HL-60 (cell line): ENCODE results near the gene TEX38.

ENCODE experiments used
- DNase-seq, 2 experiments: peaks; one replicate each; pipeline ENCODE4 v3.0.0-alpha.2; 2010 to 2020; ENCODE audit warnings: low read depth in 1 of 2, low spot score in 1 of 2
- H3K27ac ChIP-seq: fragments of 250-450 bp; sonication (Bioruptor Pico); replicated peaks from 2 replicates; pipeline ENCODE4 v1.5.1; 2020; ENCODE audit warnings: mild to moderate bottlenecking, moderate library complexity
- H3K27me3 ChIP-seq: fragments of 250-450 bp; sonication (Bioruptor Pico); 2 replicates; pipeline ENCODE4 v1.5.1; 2021; ENCODE audit warnings: mild to moderate bottlenecking, moderate library complexity; ENCODE audit not compliant: insufficient read depth, poor library complexity, severe bottlenecking
- H3K4me3 ChIP-seq: replicated peaks from 2 replicates; pipeline ENCODE4 v1.5.1; 2011; ENCODE audit warnings: mild to moderate bottlenecking, control low read depth, low read length; ENCODE audit not compliant: insufficient read depth
- CTCF ChIP-seq: IDR thresholded peaks from one replicate; pipeline ENCODE4 v1.5.1; 2011; ENCODE audit warnings: low read length, control low read depth, inconsistent platforms; ENCODE audit not compliant: insufficient read depth
- GABPA ChIP-seq: IDR thresholded peaks from 2 replicates; pipeline ENCODE4 v1.6.1; 2012; ENCODE audit warnings: low read depth
- POLR2AphosphoS5 ChIP-seq: IDR thresholded peaks from 2 replicates; pipeline ENCODE4 v1.6.1; 2012; ENCODE audit warnings: low read depth
- SPI1 ChIP-seq: IDR thresholded peaks from 2 replicates; pipeline ENCODE4 v1.6.1; 2012; ENCODE audit warnings: low read depth, mild to moderate bottlenecking, borderline replicate concordance
- TF ChIP-seq, protein P1 (sequence below): IDR thresholded peaks from 2 replicates; pipeline ENCODE4 v1.6.1; 2012; ENCODE audit warnings: low read depth; ENCODE audit not compliant: insufficient replicate concordance

The TEX38 gene

DNA sequence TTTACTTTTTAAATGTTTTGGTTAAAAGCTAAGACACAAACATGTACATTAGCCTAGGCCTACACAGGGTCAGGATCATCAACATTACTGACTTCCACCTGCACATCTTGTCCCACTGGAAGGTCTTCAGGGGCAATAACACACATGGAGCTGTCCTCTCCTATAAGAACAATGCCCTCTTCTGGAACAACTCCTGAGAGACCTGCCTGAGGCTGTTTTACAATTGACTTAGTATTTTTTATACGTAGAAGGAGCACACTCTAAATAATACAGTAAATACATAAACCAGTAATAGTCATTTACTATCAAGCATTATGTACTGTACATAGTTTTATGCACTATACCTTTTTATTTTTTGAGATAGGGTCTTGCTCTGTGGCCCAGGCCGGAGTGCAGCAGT, 40.9 kb upstream of the TEX38 start:
- TF ChIP-seq GABPA (no peak), POLR2AphosphoS5 (no peak), SPI1 (no peak), CTCF (no peak)
- TF ChIP-seq, protein P1, sequence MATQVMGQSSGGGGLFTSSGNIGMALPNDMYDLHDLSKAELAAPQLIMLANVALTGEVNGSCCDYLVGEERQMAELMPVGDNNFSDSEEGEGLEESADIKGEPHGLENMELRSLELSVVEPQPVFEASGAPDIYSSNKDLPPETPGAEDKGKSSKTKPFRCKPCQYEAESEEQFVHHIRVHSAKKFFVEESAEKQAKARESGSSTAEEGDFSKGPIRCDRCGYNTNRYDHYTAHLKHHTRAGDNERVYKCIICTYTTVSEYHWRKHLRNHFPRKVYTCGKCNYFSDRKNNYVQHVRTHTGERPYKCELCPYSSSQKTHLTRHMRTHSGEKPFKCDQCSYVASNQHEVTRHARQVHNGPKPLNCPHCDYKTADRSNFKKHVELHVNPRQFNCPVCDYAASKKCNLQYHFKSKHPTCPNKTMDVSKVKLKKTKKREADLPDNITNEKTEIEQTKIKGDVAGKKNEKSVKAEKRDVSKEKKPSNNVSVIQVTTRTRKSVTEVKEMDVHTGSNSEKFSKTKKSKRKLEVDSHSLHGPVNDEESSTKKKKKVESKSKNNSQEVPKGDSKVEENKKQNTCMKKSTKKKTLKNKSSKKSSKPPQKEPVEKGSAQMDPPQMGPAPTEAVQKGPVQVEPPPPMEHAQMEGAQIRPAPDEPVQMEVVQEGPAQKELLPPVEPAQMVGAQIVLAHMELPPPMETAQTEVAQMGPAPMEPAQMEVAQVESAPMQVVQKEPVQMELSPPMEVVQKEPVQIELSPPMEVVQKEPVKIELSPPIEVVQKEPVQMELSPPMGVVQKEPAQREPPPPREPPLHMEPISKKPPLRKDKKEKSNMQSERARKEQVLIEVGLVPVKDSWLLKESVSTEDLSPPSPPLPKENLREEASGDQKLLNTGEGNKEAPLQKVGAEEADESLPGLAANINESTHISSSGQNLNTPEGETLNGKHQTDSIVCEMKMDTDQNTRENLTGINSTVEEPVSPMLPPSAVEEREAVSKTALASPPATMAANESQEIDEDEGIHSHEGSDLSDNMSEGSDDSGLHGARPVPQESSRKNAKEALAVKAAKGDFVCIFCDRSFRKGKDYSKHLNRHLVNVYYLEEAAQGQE: no peak
- H3K27me3 ChIP-seq: no peaks in the 10 kb centered on the region
- no peak overlapping the region for H3K27ac ChIP-seq
- no peak for DNase-seq
- no peak overlapping the region for H3K4me3 ChIP-seq

GRCh38 chr1:46635205-46635604, 36.4 kb upstream of the TEX38 start:
- Histone ChIP-seq H3K4me3 (no peak overlapping the region), H3K27ac (no peak overlapping the region), H3K27me3 (no peaks in the 10 kb centered on the region)
- no peak for DNase-seq
- TF ChIP-seq, protein P1: no peak
- TF ChIP-seq SPI1 (no peak), GABPA (no peak), CTCF (no peak), POLR2AphosphoS5 (no peak)

GRCh38 chr1:46637444-46638083, 34.1 kb upstream of the TEX38 start:
- DNase-seq: no peak
- TF ChIP-seq POLR2AphosphoS5 (no peak), SPI1 (no peak), CTCF (no peak), GABPA (no peak)
- TF ChIP-seq, protein P1: no peak
- Histone ChIP-seq H3K27ac (no peak overlapping the region), H3K4me3 (no peak overlapping the region), H3K27me3 (no peaks in the 10 kb centered on the region)
